HCT116 (cell line): ENCODE measurements around the gene EGFL6. TPM values are rescaled to one million over a fixed set of nuclear protein-coding genes. Genes with fewer than 3 reads are reported as not detected.

ENCODE experiments used
- ATAC-seq: fragments of 200-7000 bp; cut with Tn5 transposase; 2 replicates; pipeline ENCODE4 v1.9.1; 2020; ENCODE audit warnings: mild to moderate bottlenecking, moderate library complexity
- BruUV-seq: library from RNA; stranded (reverse); fragments of 400-500 nt; replicated peaks from 2 replicates; lab custom pipeline; 2021; lab: Mats Ljungman, UMichigan
- CTCF ChIA-PET: fragments of 300-600 bp; sonication (Branson Sonifier 250); formaldehyde crosslinking; loops from one replicate; lab custom pipeline; 2021; ENCODE audit warnings: antibody characterized with exemption; lab: Charles Lee
- POLR2A ChIA-PET: fragments of 300-600, 350-600 bp; sonication (Branson Sonifier 250); formaldehyde crosslinking; loops from one replicate; lab custom pipeline; 2021; ENCODE audit warnings: antibody characterized with exemption; lab: Charles Lee
- RAD21 ChIA-PET, 2 experiments: fragments of 300-600 bp; sonication (Branson Sonifier 250); formaldehyde crosslinking; loops; one replicate each; lab custom pipeline; 2023; ENCODE audit warnings: low total read pairs in 2 of 2; ENCODE audit not compliant: uncharacterized antibody in 2 of 2, unreplicated experiment in 2 of 2, low non-redundant PET in 1 of 2; lab: Charles Lee
- DNase-seq: peaks from one replicate; pipeline ENCODE4 v3.0.0-alpha.2; 2010; ENCODE audit warnings: low read depth, low spot score
- H2AFZ ChIP-seq: fragments of 200-600 bp; shearing (Covaris generic), sonication (generic); 2 replicates; pipeline ENCODE4 v1.6.1; 2017; ENCODE audit warnings: low read depth, mixed run types, mixed read lengths, antibody characterized with exemption, low read length; ENCODE audit not compliant: poor library complexity, severe bottlenecking
- H3K27ac ChIP-seq: 2 replicates; pipeline ENCODE4 v1.5.1; 2012; ENCODE audit warnings: low read depth, low read length
- H3K27me3 ChIP-seq: fragments of 200-600 bp; sonication (generic); 2 replicates; pipeline ENCODE4 v1.6.1; 2016; ENCODE audit warnings: mixed run types, low read length, mixed read lengths; ENCODE audit not compliant: insufficient read depth
- H3K36me3 ChIP-seq, 2 experiments: fragments of 200-500 bp in 1 of 2; fragments of 200-600 bp in 1 of 2; sonication (Bioruptor generic) in 1 of 2; sonication (generic) in 1 of 2; 2 replicates each; pipeline versions ENCODE4 v1.5.1 to v1.6.1; 2014 to 2016; ENCODE audit warnings: low read length in 2 of 2, inconsistent platforms in 1 of 2, mixed read lengths in 1 of 2, mixed run types in 1 of 2; ENCODE audit not compliant: insufficient read depth in 2 of 2, control insufficient read depth in 1 of 2
- H3K4me1 ChIP-seq, 2 experiments: fragments of 200-600 bp in 1 of 2; sonication (generic) in 1 of 2; 2 replicates each; pipeline versions ENCODE4 v1.5.1 to v1.6.1; 2012 to 2017; ENCODE audit warnings: low read length in 2 of 2, inconsistent platforms in 1 of 2, mild to moderate bottlenecking in 1 of 2, mixed read lengths in 1 of 2, mixed run types in 1 of 2, moderate library complexity in 1 of 2; ENCODE audit not compliant: insufficient read depth in 2 of 2, control insufficient read depth in 1 of 2
- H3K4me2 ChIP-seq: fragments of 200-600 bp; sonication (generic); 2 replicates; pipeline ENCODE4 v1.6.1; 2017; ENCODE audit warnings: mixed run types, low read length, mixed read lengths
- H3K4me3 ChIP-seq, 2 experiments: fragments of 200-600 bp in 1 of 2; sonication (generic) in 1 of 2; replicated peaks in 1 of 2; 2 replicates each; pipeline ENCODE4 v1.5.1; 2011 to 2016; ENCODE audit warnings: low read length in 2 of 2, control low read depth in 1 of 2, low read depth in 1 of 2, mild to moderate bottlenecking in 1 of 2, mixed read lengths in 1 of 2, mixed run types in 1 of 2
- H3K79me2 ChIP-seq: fragments of 200-600 bp; sonication (generic); 2 replicates; pipeline ENCODE4 v1.6.1; 2017; ENCODE audit warnings: mild to moderate bottlenecking, mixed run types, low read length, moderate library complexity, mixed read lengths; ENCODE audit not compliant: insufficient read depth
- H3K9ac ChIP-seq: fragments of 200-600 bp; sonication (generic); 2 replicates; pipeline ENCODE4 v1.6.1; 2016; ENCODE audit warnings: low read length, mixed read lengths
- H3K9me2 ChIP-seq: fragments of 200-600 bp; sonication (generic), shearing (Covaris generic); 2 replicates; pipeline ENCODE4 v1.6.1; 2017; ENCODE audit warnings: mixed run types, mild to moderate bottlenecking, moderate library complexity; ENCODE audit not compliant: insufficient read depth
- H3K9me3 ChIP-seq, 2 experiments: fragments of 200-500 bp in 1 of 2; fragments of 200-600 bp in 1 of 2; sonication (Bioruptor generic) in 1 of 2; sonication (generic) in 1 of 2; 2 replicates each; pipeline ENCODE4 v1.6.1; 2014 to 2017; ENCODE audit warnings: low read length in 2 of 2, mixed read lengths in 2 of 2, inconsistent platforms in 1 of 2, low read depth in 1 of 2, mild to moderate bottlenecking in 1 of 2, mixed run types in 1 of 2, moderate library complexity in 1 of 2; ENCODE audit not compliant: control insufficient read depth in 1 of 2, insufficient read depth in 1 of 2
- H4K20me1 ChIP-seq: fragments of 200-600 bp; sonication (generic), shearing (Covaris generic); 2 replicates; pipeline ENCODE4 v1.6.1; 2017; ENCODE audit warnings: mixed run types, mild to moderate bottlenecking, moderate library complexity; ENCODE audit not compliant: insufficient read depth
- CBX3 ChIP-seq: IDR thresholded peaks from 2 replicates; pipeline ENCODE4 v1.6.1; 2012; ENCODE audit warnings: low read depth
- CEBPB ChIP-seq: IDR thresholded peaks from 2 replicates; pipeline ENCODE4 v1.6.1; 2012; ENCODE audit warnings: low read depth
- ELF1 ChIP-seq: IDR thresholded peaks from 2 replicates; pipeline ENCODE4 v1.6.1; 2012; ENCODE audit warnings: low read depth, borderline replicate concordance
- EZH2 ChIP-seq: fragments of 200-600 bp; sonication (generic); IDR thresholded peaks from 2 replicates; pipeline ENCODE4 v1.6.1; 2017; ENCODE audit warnings: antibody characterized with exemption, mixed run types
- FOSL1 ChIP-seq: IDR thresholded peaks from 2 replicates; pipeline ENCODE4 v1.6.1; 2012; ENCODE audit warnings: low read depth
- POLR2AphosphoS5 ChIP-seq: IDR thresholded peaks from 2 replicates; pipeline ENCODE4 v1.6.1; 2011; ENCODE audit warnings: mild to moderate bottlenecking, low read depth, low read length, moderate library complexity
- SIN3A ChIP-seq: IDR thresholded peaks from 2 replicates; pipeline ENCODE4 v1.6.1; 2012; ENCODE audit warnings: low read depth
- SP1 ChIP-seq: IDR thresholded peaks from 2 replicates; pipeline ENCODE4 v1.6.1; 2012; ENCODE audit warnings: low read depth
- SRF ChIP-seq: IDR thresholded peaks from 2 replicates; pipeline ENCODE4 v1.6.1; 2012; ENCODE audit warnings: low read depth
- TCF7L2 ChIP-seq: IDR thresholded peaks from 2 replicates; pipeline ENCODE4 v1.7.0; 2011; ENCODE audit warnings: borderline replicate concordance, inconsistent platforms; ENCODE audit not compliant: insufficient read depth, insufficient read length; ENCODE audit errors: extremely low read depth
- YY1 ChIP-seq: IDR thresholded peaks from 2 replicates; pipeline ENCODE4 v1.6.1; 2011; ENCODE audit warnings: low read length, low read depth, moderate library complexity, mild to moderate bottlenecking; ENCODE audit not compliant: insufficient replicate concordance; ENCODE audit errors: extremely low read depth
- ZNF274 ChIP-seq: fragments of 200-500 bp; sonication (Bioruptor generic); IDR thresholded peaks from 2 replicates; pipeline ENCODE4 v1.6.1; 2014; ENCODE audit warnings: mild to moderate bottlenecking, low read depth, low read length, inconsistent platforms
- intact Hi-C: fragments of 100-400 bp; cut with micrococcal nuclease; formaldehyde crosslinking; loops from 2 replicates; pipeline ENCODE4 v1.10.0; 2022
- total RNA-seq: library from RNA; stranded (reverse); gene quantifications from one replicate; pipeline ENCODE4 v1.2.1, GENCODE V29; 2021; ENCODE audit not compliant: unreplicated experiment
- TF ChIP-seq, protein P1 (sequence below): IDR thresholded peaks from 2 replicates; pipeline ENCODE4 v1.6.1; 2012; ENCODE audit warnings: low read depth
- TF ChIP-seq, protein P2 (sequence below), 3 experiments: fragments of 200-600 bp in 1 of 3; sonication (generic) in 1 of 3; IDR thresholded peaks in 2 of 3; conservative IDR thresholded peaks in 1 of 3; 2 replicates each; pipeline ENCODE4 v1.5.1; 2012 to 2017; ENCODE audit warnings: low read depth in 2 of 3, low read length in 2 of 3, antibody characterized with exemption in 1 of 3, borderline replicate concordance in 1 of 3, control low read depth in 1 of 3, mild to moderate bottlenecking in 1 of 3, mixed read lengths in 1 of 3, mixed run types in 1 of 3, moderate library complexity in 1 of 3; ENCODE audit not compliant: insufficient read depth in 1 of 3

EGFL6 gene
- total RNA-seq, 1 experiment from 2014 or later = not detected

DNA sequence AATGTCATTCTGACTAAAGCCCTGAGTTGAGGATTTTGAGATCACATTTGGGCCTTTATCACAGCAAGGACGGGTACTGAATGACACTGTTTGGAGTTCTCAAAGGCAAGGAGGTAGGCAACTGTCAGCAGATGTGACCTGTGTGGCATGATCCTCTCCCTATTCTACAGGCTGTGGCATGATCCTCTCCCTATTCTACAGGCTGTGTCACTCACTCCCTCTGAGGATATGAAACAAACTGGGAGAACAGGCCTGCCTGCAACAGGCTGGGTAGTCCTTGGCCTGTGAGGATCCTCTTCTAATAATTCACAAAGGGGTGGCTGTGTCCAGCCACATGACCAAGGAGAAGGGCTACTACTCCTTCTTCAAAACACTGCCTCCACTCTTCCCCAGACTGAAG is 68.6 kb downstream of the EGFL6 start:
- no peaks in the 10 kb centered on the region for H3K4me1 ChIP-seq
- ChIA-PET POLR2A (no interaction called here), CTCF (no interaction called here), RAD21 (no interaction called here)
- no TSS peak for BruUV-seq
- H2AFZ ChIP-seq = no peak overlapping the region
- no peak overlapping the region for H3K9ac ChIP-seq
- TF ChIP-seq ZNF274 (no peak), SP1 (no peak), CBX3 (no peak), ELF1 (no peak), EZH2 (no peak), POLR2AphosphoS5 (no peak), YY1 (no peak), SRF (no peak), TCF7L2 (no peak), FOSL1 (no peak), CEBPB (no peak), SIN3A (no peak)
- TF ChIP-seq, protein P1, sequence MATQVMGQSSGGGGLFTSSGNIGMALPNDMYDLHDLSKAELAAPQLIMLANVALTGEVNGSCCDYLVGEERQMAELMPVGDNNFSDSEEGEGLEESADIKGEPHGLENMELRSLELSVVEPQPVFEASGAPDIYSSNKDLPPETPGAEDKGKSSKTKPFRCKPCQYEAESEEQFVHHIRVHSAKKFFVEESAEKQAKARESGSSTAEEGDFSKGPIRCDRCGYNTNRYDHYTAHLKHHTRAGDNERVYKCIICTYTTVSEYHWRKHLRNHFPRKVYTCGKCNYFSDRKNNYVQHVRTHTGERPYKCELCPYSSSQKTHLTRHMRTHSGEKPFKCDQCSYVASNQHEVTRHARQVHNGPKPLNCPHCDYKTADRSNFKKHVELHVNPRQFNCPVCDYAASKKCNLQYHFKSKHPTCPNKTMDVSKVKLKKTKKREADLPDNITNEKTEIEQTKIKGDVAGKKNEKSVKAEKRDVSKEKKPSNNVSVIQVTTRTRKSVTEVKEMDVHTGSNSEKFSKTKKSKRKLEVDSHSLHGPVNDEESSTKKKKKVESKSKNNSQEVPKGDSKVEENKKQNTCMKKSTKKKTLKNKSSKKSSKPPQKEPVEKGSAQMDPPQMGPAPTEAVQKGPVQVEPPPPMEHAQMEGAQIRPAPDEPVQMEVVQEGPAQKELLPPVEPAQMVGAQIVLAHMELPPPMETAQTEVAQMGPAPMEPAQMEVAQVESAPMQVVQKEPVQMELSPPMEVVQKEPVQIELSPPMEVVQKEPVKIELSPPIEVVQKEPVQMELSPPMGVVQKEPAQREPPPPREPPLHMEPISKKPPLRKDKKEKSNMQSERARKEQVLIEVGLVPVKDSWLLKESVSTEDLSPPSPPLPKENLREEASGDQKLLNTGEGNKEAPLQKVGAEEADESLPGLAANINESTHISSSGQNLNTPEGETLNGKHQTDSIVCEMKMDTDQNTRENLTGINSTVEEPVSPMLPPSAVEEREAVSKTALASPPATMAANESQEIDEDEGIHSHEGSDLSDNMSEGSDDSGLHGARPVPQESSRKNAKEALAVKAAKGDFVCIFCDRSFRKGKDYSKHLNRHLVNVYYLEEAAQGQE = no peak
- TF ChIP-seq, protein P2, sequence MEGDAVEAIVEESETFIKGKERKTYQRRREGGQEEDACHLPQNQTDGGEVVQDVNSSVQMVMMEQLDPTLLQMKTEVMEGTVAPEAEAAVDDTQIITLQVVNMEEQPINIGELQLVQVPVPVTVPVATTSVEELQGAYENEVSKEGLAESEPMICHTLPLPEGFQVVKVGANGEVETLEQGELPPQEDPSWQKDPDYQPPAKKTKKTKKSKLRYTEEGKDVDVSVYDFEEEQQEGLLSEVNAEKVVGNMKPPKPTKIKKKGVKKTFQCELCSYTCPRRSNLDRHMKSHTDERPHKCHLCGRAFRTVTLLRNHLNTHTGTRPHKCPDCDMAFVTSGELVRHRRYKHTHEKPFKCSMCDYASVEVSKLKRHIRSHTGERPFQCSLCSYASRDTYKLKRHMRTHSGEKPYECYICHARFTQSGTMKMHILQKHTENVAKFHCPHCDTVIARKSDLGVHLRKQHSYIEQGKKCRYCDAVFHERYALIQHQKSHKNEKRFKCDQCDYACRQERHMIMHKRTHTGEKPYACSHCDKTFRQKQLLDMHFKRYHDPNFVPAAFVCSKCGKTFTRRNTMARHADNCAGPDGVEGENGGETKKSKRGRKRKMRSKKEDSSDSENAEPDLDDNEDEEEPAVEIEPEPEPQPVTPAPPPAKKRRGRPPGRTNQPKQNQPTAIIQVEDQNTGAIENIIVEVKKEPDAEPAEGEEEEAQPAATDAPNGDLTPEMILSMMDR (IDR thresholded peaks at IDR 0.05 in 2 of 3, conservative IDR thresholded peaks at IDR 0.05 in 1 of 3; ENCODE audit: borderline replicate concordance in 1 of 3, insufficient read depth in 1 of 3, low read depth in 2 of 3, low read length in 2 of 3) = no peak
- no peaks in the 10 kb centered on the region for H3K79me2 ChIP-seq
- H3K9me3 ChIP-seq = no peaks in the 10 kb centered on the region
- H3K9me2 ChIP-seq = no peaks in the 10 kb centered on the region
- H3K27me3 ChIP-seq = no peaks in the 10 kb centered on the region
- ATAC-seq (no peak), DNase-seq (no peak)
- no peak overlapping the region for H3K27ac ChIP-seq
- H4K20me1 ChIP-seq = no peaks in the 10 kb centered on the region
- H3K4me2 ChIP-seq = no peak overlapping the region
- intact Hi-C loops = no loop called here
- H3K4me3 ChIP-seq = no peak overlapping the region
- H3K36me3 ChIP-seq = no peaks in the 10 kb centered on the region
